HG03159 (cell line): Measurements from ENCODE around the gene ARPC2.

Experiments used
- ATAC-seq: cut with Tn5 transposase; IDR thresholded peaks from one replicate; pipeline ENCODE4 v1.9.1; 2021; ENCODE audit warnings: mild to moderate bottlenecking, moderate library complexity; ENCODE audit not compliant: unreplicated experiment

ARPC2 gene

DNA sequence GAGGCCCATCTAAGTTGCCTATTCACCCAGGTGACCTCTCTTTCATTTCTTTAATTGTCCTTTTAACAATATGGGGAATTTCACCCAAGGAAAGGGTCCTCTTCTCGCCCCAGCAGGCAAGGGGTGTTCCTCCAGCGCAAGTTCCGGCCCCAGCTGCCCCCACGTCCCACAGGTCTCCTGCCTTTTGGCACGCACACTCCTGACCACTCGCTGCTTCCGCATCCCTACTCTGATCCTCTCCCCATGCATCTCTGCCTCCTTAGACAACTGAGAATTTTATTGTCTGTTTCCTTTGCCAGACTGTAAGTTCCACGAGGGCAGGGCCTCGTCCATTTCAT lies 684 bp upstream of the ARPC2 start:
- no peak for ATAC-seq

DNA sequence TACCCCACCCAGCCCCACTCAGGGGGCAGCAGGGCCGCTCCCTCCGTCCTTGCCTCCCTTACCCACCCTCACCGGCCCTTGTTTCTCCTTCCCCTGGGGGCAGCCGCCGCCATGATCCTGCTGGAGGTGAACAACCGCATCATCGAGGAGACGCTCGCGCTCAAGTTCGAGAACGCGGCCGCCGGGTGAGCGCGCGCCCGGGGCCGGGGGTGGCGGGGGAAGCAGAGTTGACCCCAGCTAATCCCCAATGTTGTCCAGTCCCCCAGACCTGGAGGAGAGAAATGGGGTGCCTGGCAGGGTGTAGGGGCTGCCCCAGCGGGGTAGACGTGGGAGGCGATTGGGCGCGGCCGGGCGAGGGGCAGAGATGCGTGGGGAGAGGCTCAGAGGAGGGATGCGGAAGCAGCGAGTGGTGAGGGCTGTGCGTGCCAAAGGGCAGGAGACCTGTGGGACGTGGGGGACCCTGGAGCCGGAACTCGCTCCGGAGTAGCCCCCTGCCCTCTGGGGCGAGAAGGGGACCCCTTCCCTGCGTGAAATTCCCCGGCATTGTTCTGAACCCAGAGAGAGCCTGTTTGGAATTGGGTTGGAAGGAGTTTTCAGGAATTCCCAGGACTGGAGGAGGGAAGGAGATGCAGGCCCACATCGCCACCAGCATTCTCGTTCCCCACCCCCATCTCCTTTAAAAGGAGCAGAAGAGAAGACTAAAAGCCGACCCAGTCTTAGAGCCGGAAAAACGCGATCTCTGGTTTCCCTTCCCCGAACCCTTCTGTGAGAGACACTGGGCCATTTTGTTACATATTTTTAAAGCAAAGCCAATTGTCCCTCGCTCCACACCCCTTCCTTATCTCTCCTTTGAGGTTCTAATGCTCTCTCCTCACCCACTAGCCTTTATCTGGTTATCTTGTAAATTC lies 625 bp downstream of the ARPC2 start:
- peak; percentile 38 for ATAC-seq

DNA sequence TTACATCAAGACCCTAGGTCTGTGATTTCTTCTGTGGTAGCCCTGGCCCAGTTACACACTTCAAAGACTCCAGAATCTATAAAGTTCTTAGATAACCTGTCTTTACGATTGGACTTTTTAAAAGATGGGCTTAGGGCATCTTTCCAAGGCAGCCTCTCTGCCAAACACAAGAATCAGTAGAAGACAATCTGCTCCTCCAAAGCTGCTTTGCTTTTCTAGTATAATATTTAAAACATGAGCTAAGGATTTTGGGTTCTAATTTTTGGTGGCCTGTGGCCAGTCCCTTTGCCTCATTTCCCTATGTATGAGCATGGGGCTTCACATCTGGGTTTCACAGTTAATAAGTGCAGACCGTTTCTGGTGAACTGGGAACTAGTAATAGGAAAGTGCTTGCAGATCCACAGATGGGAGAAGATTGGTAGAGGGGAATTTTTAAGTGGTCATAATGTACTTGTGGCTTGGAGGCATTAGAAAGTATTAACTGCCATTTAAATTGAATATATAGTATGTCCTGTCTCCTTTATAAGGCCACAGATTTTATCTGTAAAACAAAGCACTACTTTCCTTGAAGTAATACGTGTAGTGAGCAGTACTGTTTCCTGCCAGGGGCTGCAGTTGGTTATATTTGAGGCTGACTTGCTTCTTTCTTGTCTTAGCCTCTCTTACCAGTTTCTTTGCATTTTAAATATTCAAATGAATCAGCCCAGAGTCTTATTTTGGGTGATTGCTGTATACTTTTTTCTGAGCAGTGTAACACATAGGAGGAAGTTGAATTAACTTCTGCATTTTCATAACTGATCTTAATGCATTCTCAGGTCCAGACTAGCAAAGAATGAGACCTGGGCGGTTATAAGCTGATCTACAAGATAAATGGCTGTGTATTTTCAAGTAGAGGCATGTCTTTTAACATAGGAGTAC lies 1.5 kb downstream of the ARPC2 start:
- peak; percentile 37 for ATAC-seq

DNA sequence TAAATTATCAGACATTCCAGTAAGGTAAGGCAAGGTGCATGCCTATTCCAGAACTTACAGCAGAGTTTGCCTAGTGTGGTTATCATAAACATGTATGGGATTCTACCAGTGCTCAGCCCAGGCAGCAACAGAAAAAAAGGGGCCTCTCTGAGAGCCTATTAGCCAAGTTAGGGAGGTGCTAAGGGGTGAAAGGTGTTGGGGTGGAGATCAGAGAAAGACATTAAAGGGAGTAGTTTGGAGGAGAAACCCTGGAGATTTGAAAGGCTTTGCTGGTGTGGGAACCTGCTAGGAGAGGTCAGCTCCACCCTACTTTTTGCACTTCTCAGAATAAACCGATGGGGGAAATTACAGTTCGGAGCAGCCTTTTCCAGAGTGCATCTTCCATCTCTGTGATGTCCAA lies 2.9 kb downstream of the ARPC2 start:
- ATAC-seq: no peak

DNA sequence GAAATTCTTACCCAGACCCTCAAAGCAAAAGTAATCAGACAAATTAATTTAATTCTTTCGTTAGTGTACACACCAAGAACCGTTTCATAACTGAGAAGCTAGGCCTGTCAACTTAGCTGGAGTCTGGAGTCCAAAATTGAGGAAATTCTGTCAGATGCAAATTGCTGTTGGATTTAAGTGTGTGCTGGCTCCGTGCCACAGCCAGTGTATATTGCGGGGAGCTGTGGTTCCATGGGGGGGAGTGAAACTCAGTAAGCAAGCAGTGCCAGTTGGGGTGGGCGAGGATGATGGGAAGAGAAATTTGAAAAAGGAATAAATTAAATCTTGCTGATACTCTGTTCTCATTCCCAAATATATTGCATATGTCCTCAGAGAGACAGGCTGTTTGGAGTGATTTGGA lies 4.0 kb downstream of the ARPC2 start:
- no peak for ATAC-seq

DNA sequence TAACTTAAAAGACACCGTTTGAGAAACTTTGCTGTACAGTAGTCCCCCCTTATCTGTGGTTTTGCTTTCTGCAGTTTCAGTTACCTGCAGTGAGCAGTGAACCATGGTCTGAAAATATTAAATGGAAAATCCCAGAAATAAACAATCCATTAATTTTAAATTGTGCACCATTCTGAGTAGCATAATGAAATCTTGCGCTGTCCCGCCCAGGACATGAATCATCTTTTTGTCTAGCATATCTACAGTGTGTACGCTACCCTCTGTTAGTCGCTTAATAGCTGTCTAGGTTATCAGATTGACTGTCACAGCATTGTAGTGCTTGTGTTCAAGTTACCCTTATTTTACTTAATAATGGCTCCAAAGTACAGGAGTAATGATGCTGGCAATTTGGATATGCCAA lies 6.1 kb downstream of the ARPC2 start:
- ATAC-seq: no peak

DNA sequence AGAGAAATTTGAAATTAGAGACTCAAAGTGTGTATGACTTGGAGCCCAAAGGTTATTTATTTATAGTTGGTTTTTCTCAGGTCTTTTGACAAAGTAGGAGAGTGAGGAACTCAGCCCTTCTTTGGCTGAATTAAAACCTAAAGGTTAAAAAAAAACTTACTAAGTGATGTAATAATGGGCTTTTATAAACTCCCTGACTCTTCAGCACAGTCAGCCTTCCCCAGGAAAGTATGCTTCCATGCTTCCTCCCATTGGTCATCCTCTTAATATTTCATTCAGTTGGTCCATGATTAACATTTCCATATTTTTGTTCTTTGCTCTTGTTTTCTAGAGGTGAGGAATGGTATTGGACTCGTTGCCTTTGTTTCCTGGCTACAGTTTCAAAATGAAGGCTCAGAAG lies 7.2 kb downstream of the ARPC2 start:
- ATAC-seq: no peak

DNA sequence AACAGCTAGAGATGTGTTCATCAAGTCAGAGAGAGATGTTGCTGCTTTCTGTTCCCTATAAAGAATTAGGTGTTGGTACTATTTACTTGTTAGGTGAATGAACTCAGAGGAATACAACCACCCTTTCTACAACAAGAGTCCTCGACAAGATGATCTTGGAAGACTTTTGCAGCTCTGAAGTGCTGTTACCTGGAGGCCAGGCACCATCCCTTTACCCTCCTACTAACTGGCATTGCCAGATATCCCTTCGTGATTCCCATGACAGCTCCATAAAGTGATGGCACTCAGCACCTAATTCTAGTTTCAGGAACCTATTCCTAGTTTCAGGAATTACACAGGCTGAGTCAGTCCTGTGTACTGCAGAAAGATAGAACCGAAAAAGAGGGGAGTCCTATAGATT lies 9.9 kb downstream of the ARPC2 start:
- ATAC-seq: no peak

DNA sequence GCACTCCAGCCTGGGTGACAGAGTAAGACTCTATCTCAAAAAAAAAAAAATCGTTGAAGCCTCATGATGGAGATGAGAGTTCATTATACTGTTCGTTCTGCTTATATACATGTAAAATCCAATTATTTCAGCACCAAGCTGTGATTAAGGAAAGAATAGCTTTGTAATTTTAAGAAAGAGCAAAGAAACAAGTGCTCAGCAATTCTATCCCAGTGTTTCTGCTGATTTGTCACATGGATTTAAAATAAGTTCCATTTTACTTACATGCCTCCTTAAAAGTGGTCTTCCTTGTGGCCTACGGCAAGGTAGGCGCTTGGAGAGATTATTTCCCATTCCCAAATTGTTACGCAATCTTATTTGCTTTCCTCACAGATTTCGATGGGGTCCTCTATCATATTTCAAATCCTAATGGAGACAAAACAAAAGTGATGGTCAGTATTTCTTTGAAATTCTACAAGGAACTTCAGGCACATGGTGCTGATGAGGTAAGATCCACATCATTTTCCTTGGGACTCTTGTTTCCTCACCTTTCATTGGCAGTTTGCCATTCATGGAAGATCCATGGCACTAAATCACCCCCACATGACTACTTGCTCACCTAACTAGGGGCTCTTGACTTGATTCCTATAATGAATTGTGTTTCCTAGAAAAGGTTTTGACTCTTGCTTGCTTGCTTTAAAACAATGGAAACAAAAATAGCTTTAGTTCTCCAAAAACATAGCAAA lies 11.5 kb downstream of the ARPC2 start:
- ATAC-seq: no peak

DNA sequence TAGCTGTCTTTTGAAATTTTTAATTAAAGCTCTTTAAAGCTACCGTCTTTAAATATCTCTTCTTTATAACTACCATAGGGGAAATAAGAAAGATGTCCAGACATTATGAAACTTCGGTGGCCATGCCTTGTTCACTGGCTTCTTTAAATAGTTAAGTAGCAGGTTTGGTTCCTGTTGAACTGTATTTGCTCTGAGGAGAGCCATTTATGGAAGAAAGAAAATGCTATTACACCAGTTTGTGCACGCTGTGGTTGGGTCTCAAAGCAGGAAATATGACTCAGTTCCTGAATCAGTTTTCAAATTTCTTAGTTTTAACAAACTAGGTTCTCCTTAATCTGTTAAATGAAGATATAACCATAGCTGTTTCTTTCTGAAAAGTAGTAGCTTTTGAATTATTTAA lies 12.2 kb downstream of the ARPC2 start:
- peak; percentile 77 for ATAC-seq

DNA sequence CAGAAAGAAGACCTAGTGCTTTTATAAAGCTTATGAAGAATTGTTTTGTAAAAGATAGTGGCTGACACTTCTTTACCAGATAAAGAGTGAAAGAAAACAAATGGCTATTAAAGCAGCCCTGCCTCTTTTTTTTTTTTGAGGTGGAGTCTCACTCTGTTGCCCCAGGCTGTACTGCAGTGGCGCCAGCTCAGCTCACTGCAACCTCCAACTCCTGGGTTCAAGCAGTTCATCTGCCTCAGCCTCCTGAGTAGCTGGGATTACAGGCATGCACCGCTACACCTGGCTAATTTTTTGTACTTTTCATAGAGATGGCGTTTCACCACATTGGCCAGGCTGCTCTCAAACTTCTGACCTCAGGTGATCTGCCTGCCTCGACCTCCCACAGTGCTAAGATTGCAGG lies 12.9 kb downstream of the ARPC2 start:
- no peak for ATAC-seq

DNA sequence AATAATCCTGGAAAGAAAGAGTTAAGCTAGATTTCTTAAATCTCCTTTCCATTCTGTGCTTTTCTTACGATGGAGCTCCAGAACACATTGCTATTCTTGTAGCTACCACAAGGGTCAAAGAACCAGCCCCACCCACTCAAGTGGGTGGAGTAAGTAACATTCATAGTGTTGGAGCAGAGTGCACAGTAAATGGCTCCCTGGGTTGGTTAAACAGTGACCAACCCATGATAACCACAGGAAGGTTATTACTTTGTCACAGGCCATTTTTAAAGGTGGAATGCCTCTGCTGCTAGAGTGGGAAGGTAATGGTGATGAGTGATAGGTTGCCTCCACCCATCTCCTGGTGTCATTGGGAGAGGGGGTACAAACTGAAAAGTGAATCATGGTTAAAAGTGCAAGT lies 13.9 kb downstream of the ARPC2 start:
- peak; percentile 63 for ATAC-seq

DNA sequence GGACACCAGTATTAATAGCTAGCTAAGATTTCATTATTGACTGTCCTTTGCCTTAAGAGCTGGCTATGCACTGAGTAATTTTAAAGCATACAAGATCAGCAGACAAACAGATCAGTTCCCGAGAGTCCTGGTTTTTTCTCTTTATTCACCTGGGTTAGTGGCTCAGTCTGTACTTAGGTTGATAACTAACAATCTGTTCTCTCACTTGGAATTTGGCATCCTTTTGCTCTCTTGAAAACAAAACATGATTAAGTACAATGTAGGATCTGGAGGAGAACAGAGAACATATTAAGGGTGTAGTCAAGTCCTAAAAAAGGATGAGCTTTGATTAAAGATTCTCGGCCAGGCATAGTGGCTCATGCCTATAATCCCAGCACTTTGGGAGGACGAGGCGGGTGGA lies 16.6 kb downstream of the ARPC2 start:
- ATAC-seq: no peak

DNA sequence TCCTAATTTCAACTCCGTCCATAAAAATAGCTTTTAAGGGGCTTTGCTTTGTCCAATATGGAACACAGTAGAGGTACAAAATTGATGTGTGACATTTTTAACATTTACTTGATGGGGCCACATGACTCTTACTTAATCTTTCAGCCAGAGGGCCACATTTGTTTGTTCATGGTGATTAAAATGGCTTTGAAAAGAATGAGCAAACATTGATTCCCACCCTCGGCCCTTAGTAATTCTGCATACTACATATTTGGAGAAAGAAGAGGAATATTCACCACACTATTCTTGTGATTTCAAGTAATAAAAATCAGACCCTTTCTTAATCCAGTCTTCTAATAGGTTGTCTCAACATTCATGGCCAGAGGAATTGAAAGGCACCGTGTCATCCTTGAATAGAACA lies 17.5 kb downstream of the ARPC2 start:
- ATAC-seq: no peak

DNA sequence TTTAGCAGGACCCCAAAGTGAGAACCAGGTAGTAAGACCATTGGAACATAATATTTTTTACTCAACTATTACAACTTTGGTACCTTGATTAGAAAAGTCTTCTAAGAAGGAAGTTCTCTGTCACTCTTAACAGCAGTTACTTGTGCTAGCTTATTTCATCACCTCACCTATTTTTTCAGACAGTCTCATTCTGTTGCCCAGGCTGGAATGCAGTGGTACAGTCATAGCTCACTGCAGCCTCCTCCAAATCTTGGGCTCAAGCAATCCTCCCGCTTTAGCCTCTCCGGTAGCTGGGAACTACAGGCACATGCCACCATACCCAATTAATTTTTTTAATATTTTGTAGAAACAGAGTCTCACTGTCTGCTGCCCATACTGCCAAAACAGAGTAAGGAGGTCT lies 18.0 kb downstream of the ARPC2 start:
- no peak for ATAC-seq

DNA sequence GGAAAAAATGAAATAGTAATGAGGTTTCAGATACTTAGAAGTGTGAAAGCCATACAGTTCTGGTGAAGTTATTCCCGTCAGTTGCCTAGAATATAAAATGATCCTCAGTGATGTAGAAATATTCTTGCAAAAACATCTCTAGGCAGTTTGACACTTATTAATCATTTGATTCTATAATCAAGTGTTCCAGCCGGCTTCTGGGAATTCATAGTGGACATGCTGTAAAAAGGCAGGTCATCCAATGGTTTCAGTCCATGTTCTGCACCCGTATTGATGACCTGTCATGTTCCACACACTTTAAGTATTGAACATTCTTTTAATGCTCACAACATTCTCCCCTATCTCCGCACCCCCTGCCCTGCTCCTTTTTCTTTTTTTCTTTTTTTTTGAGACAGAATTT lies 19.8 kb downstream of the ARPC2 start:
- ATAC-seq: no peak

DNA sequence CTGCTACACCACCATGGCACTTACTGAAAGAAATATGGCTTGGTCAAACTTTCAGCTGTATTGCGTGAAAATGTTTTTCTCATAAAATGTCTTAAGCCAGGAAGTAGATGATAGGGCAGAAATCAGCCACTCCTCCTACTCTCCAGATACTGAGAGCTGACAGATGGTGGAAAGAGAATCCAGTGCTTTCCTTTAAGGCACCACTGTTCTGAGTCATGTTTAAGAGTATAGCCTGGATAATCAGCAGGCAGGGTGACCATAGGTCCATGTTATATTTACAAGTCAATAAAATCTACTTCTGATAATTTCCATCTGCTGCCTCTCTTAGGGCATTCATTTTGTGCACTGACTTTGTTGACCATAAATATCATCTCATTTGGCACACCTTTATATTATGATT lies 21.9 kb downstream of the ARPC2 start:
- ATAC-seq: no peak

DNA sequence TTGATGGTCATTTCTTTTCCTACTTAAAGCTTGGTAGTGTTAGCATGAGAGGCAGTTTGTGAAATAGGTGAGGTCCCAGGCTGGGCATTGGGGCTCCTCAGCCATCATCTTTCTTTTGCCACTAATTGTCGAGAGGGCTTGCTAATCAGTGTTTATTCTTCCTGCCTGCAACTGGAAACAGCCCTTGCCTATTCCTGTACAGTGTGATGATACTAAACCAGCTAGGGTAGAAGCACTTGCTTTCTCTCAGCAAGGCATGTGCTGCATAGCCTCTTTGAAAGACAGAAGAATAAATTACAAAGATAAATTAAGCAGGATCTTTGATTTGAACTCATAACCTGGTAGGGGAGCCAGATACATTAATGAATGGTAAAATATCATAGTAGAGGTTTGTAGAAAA lies 27.2 kb downstream of the ARPC2 start:
- no peak for ATAC-seq

DNA sequence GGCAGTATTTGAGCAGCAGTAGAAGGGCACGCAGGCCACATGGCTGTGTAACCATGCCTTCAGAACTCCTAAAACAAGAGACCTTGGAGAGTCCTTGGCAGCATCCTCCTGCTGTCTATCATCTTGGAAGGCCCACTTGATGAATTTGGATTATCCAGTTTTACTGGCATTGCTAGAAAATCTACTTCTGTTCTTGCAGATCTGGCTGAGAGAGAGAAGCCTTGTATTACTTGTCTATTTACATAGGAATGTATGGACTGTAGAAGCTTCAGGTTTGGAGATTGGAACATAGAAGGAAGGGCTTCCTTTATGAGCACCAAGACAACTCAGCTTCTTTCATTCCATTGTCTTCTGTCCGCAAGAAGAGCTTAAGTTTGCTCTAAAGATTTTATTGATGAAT lies 27.7 kb downstream of the ARPC2 start:
- ATAC-seq: no peak

DNA sequence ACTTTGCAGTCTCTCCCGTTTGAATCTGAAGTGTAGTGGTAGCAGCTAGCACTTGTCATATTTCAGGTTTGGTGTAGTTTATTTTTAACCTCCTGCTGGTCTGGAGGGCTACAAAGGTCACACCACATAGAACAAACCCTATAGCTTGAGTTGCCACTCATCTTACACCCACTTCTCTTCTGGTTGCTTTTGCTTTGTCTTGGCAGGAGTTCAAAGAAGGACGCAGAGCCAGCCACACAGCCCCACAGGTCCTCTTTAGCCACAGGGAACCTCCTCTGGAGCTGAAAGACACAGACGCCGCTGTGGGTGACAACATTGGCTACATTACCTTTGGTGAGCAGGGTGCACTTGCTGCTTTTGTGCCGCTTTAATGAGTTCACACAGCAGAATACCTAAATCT lies 28.2 kb downstream of the ARPC2 start:
- ATAC-seq: no peak

DNA sequence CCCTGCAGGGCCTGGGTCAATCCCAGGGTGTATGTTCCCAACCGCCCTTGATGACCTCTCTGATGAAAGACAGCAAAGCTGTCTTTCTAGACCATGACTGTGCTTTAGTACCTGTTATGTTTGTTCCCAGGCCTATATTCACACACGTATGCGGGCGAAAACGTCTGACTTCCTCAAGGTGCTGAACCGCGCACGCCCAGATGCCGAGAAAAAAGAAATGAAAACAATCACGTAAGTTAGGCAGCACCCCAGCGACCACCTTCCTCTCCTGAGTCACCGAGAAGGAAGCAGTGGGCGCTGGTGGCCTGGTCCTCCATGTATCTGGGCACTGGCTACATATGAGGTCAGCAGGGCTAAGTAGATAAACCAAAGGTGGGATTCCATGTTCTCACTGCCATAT lies 32.7 kb downstream of the ARPC2 start:
- no peak for ATAC-seq
